NCI-H2196 treated with DMSO at 0.1 percent for 48 hours (cell line): ENCODE measurements around the gene GTF2H4.

Experiments used
- DNase-seq: peaks from one replicate; lab custom pipeline; 2025; ENCODE audit not compliant: unreplicated experiment; lab: John Stamatoyannopoulos, UW

Gene GTF2H4

DNA sequence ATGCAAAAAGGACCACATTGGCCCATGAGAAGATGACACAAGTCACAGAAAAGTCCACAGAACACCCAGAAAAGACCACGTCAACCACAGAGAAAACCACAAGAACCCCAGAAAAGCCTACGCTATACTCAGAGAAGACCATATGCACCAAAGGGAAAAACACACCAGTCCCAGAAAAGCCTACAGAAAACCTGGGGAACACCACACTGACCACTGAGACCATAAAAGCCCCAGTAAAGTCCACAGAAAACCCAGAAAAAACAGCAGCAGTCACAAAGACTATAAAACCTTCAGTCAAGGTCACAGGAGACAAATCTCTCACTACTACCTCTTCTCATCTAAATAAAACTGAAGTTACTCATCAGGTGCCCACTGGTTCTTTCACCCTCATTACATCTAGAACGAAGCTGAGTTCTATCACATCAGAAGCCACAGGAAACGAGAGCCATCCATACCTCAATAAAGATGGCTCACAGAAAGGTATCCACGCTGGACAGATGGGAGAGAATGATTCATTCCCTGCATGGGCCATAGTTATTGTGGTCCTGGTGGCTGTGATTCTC is 44.0 kb downstream of the GTF2H4 start:
- no peak for DNase-seq

DNA sequence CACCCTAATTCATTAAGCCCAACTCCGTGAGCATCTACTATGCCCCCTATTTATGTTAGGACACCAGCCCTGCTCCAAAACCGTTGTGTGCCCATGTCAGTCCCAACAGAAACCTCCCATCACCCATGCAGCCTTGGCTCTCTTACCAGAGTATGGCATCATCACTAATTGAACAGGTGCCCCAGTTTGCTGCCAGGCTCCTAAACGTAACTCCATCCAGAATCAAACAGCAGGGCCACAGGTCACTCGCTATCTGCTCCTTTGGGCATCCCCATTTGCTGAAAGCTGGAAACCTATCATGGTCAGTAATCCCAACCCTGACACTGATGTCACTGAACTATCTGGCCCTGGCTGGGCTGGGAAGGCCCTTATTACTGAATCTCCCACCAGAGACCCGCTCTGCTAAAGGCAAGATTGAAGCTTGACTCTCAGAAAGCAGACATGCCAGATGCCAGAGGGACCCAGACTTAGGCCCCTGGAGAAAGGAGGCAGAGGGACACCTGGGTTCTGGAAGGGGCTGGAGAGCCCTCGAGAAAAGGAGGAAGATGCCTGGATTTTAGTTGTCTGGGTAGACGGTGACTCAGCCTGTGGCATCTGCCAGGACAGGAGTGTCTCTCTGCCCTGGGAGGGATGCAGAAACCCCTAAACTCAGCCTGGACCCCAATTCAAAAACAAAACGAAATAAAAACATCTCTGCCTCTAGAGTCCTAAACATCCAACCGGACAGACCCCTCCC is 46.8 kb downstream of the GTF2H4 start:
- DNase-seq = no peak

DNA sequence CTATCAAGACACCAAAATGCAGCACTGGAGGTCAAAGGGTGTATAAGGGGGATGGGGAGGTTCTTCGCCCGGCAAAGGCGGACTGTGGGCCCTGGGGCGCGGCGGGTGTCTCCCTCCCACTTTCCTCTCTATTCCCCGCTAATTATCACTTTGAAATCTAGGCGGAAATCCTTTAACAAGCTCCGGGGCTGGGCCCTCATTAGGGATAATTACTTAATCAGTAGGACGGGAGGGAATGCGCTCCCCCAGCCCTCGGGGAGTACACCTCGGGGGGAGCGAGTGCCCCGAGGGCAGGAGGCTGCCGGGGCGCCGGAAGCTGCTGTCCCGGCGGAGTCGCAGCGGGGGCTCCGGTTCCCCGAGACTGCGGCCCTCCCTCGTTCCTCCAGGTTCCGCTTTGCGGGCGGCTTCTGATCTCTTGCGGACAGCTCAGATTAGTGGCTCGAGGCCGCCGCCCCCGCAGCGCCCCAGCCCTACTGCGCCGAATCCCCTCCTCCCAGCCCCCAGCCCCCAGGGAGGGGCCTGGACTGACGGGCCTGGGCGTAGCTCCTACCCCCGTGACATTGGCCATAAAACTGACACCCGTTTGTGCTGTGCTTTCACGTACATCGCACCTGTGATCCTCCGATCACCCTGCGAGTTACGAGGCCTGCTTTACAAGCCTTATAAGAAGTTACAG is 47.5 kb downstream of the GTF2H4 start:
- no peak for DNase-seq

DNA sequence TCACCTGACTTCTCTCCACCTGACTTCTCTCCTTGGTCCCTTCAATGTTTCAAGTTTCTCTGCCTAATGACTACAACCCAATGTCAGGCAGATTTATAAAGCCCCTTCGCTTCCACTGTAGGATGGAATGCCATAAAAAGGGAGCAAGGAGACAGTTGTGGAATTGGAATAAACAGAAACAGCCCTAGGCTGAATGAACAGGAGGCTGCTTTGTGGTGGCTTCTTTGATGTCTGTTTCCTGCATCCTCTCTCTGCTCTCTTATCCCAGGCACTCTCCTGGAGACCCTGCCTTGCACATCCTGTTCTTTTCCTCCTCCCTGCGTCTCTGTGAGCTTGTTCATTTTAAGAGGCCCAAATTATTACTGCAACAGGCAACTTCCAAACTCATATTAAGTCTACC is 49.7 kb downstream of the GTF2H4 start:
- no peak for DNase-seq

DNA sequence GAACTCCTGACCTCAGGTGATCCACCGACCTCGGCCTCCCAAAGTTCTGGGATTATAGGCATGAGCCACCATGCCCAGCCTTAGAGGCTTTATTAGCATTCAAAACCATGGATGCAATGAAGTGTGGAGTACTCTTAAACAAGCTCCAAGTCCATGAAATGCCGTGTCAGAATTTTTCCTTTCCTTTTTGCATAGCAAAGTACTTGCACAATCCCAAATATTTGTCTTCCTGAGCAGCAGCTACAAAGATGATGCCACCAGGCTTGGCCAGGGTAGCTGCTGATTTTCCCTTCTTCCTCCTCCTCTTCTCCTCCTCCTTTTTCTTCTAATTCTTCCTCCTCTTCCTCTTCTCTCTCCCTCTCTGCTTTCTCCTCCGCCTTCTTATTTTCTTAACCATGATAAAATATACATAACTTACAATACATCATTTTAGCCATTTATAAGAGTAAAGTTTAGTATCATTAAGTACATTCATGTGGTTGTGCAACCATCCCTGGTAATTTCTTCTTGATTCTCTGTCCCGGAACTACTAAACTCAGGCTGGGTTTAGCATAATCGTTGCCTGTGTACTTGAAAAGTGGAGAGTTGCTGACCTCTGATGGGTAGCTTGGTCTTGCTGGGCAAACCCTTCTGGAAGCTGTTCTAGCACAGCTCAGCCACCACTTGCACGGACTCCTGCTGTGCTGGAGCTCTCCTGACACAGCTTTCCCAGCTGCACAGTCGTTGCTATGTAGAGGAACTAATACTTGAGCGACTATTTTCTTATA is 53.1 kb downstream of the GTF2H4 start:
- no peak for DNase-seq

DNA sequence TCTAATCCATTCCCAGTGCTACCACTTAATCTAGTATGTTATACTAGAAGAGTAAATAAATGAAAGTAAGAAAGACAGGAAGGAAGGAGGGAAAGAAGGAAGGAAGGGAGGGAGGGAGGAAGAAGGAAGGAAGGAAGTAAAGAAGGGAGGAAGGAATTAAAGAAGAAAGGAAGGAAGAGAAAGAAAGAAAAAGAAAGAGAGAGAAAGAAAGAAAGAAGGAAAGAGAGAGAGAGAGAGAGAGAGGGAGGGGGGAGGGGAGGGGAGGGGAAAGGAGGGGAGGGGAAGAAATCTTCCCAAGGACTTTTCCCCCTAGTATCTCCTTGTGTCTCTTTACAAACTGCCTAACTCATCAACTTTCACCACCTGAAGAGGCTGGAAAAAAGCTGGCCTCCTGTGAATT is 54.7 kb downstream of the GTF2H4 start:
- DNase-seq = no peak

DNA sequence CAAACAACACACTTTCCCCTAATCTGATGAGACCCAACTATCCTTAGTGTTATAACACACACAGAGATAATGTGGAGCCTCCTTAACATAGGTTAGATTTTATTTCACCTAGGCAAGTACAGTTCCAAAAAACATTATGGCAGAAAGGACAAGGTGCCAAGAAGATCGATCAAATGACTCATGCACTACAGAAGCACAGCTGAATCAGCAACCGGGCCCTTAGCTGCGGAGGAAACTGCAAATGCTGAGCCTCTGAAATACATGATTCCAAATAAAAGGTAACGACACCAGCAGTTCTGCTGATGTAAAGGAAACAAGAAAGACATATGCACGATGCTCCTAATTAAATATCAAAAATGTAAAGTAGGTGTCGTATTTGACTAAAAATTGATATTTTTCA is 55.6 kb downstream of the GTF2H4 start:
- no peak for DNase-seq
